Activated T-cell treated with anti-CD3 and anti-CD28 coated beads, Interleukin-2, amount 50 U/mL, for 1 hour (primary cell): ENCODE data around the gene KLF1.
"Not testable (repeated sequence)": the region's sequence is repeated elsewhere in the genome, so short reads cannot be mapped to it uniquely, and the experiment has no call there.

Experiments
- DNase-seq: peaks from one replicate; pipeline ENCODE4 v3.0.0-alpha.2; 2020

The KLF1 gene

DNA sequence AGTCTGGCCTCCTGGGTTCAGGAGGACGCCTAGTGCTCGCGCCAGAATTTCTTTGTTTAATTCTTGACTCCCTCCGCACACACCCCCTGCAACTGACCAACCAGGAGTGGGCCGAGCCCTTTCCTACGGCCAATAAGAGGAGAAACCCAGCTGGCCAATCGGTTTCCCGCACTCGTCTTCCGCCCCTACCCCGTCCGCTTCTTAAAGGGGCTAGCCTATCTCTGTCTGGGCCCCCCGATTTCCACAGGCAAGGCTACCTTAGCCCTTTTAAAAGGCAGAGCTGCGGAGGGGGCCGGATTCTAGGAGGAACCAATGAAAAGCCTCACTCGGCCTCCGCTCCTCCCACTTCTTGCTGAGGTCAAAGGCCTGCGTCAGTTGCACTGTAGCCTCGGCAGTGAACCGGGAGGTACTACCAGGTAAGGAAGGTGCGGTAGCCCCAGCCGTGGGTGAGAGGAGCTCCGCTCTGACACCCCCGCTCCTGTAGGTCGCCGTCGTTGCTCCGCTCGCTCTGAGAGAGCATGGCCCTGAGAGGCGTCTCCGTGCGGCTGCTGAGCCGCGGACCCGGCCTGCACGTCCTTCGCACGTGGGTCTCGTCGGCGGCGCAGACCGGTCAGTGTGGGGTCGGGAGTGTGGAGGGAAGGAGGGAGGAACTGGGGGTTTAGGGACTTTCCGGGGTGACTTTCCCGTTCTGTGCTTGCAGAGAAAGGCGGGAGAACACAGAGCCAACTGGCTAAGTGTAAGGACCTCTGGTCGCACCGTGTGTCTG lies 4.0 kb upstream of the KLF1 start, which contains the start of gene GCDH:
GCDH (plus strand) TSS at position 374 of the 766 bp plus-strand sequence; CDS start at position 519, 145 bp downstream.
- peak; percentile 93 for DNase-seq

DNA sequence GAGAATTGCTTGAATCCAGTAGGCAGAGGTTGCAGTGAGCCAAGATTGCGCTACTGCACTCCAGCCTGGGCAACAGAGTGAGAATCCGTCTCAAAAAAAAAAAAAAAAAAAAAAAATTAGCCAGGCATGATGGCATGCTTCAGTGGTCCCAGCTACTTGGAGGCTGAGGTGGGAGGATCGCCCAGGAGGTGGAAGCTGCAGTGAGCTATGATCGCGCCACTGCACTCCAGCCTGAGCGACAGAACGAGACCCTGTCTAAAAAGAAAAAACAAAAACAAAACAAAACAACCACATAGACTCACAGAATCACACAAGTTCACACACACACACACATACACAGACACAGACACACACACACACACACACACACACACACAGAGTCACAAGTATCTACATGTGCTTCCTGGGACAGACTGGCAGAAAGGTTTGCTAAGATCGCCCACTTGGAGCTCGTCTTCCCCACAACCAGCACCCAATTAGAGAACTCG lies 3.3 kb upstream of the KLF1 start:
- not testable (repeated sequence) for DNase-seq

DNA sequence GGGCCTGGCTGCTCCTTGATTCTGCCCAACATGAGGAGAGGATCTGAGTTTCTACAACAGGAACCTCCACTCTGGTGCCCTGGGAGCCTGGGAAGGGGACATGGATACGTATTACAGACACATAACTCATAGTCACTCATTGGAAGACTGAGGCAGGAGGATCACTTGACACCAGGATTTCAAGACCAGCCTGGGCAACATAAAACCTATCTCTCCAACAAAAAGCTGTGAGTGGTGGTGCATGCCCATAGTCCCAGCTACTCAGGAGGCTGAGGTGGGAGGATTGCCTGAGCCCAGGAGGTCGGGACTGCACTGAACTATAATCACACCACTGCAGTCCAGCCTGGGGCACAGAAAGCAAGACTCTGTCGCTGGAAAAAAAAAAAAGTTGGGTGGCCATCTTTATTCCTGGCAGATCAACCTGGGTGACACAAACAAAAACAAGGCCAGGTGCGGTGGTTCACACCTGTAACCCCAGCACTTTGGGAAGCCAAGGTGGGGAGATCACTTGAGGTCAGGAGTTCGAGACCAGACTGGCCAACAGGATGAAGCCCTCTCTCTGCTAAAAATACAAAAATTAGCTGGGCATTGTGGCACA lies 1.1 kb upstream of the KLF1 start:
- DNase-seq: no peak

DNA sequence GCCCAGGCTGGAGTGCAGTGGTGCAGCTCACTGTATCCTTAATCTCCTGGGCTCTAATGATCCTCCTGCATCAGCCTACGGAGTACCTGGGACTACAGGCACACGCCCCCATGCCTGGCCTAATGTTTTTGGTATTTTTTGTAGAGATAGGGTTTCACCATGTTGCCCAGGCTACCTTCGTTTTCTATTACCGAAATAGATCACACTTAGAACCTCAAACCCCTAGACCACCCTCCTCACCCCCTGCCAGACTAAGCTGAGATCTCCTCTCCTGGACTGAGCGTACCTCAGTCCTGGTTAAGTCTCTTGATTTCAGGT lies 391 bp downstream of the KLF1 start:
- no peak for DNase-seq

DNA sequence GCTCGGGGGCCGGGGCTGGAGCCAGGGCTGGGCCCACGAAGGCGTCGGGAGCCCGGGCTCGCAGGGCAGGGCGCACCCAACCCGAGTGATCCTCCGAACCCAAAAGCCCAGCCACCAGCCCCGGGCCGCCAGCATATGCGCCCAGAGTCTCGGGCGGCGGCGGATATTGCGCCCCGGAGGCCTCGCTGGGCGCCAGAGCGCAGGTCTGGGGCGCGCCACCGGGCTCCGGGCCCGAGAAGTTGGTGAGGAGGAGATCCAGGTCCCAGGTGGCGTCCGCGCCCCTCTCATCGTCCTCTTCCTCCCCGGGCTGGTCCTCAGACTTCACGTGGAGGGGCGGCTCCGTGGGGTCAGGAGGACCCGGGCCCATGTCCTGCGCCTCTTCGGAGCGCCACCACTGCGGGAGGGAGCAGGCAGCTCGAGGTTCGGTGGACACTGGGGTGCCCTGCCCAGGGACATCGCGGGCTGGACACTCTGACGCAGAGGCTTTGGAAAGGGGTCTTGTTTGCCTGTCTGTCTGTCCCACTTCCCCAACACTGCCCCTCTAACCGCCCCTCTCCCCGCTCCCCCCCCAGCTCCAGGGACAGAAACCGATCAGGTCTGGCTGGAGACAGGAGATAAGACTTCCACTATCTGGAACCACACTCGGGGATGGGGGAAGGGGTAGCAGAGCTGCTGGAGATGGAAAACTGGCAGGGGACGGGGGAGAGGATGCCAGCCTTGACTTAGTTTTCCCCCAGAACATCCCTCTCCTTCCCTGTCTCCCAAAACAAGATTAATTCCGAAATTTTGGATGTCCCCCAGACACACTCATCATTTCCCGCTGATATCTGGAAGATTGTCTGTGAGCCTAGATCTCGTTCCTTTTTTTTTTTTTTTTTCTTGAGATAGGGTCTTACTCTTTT lies 1.0 kb downstream of the KLF1 start:
- no peak for DNase-seq

DNA sequence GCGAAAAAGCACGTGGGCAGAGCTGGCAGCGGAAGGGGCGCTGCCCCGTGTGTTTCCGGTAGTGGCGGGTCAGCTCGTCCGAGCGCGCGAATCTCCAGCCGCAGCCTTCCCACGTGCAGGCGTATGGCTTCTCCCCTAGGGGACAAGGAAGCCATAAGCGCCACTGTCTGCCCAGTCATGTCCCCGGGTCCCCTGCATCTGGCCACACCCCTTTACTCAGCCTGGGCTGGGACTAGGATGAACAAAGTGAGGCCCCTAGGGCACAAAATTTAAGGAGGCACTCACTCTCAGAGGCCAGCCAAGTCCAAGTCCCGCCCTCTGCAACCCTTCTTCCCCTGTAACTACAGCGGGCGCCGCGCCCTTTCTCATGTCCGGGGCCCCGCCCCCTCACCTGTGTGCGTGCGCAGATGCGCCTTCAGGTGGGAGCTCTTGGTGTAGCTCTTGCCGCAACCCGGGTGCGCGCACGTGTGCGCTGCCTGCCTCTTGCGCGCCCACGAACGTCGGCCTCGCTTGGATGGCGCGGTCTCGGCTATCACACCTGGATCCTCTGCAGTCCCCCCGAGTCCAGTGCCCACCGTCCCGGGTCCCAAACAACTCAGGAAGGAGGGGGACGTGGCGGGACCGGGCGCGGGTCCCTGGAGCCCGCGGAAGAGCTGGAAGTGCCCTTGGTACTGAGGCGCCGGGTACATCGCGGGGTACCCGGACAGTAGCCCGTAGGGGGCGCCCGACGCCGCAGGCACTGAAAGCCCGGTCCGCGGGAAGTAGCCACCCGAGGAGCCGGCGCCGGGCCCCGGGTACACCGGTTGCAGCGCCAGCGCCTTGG lies 1.9 kb downstream of the KLF1 start:
- DNase-seq: peak; percentile 86

DNA sequence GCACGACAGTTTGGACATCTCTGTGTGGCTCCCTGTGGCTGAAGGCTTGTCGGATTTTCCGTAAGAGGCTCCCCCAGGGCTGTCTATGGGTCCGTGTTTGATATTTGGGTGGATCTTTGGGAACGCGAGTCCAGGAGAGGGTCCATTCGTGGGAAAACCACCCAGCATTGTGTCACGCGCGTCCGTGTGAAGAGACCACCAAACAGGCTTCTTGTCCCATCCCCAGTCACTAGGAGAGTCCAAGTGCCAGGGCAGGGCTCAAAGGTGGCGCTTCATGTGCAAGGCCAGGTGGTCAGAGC lies 2.4 kb downstream of the KLF1 start:
- no peak for DNase-seq

DNA sequence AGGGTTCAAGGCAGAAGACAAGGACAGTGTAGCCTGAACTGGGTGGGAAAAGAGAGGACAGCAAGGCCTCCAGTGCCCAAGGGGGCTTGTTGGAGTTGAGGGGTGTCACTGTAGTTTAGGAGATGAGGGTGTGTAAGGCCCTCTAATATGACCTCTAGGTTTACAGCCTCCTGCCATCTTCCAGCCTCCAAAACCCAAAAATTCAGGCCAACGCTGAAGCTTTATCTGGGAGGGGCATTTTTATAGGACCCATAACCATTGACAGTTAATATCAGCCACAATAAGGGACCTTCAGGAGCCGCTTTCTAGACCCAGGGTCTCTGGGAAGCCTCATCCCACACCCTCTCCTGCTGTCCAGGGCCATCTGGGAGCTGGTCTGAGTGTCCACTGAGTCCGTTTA lies 2.8 kb downstream of the KLF1 start:
- no peak for DNase-seq

DNA sequence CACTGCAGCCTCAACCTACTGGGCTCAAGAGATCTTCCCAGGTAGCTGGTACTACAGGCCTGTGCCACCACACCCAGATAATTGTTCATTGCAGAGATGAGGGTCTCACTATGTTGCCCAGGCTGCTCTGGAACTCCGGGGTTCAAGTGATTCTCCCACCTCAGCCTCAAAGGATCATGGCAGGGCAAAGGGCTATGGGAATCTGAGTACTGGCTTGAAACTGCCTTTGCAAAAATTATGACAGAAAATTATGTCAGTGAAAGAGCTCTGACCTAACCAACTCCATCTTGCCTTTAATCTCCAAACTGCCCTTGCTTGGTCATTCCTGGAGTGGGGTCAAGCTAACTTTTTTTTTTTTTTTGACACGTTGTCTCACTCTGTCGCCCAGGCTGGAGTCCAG lies 4.4 kb downstream of the KLF1 start:
- no peak for DNase-seq

DNA sequence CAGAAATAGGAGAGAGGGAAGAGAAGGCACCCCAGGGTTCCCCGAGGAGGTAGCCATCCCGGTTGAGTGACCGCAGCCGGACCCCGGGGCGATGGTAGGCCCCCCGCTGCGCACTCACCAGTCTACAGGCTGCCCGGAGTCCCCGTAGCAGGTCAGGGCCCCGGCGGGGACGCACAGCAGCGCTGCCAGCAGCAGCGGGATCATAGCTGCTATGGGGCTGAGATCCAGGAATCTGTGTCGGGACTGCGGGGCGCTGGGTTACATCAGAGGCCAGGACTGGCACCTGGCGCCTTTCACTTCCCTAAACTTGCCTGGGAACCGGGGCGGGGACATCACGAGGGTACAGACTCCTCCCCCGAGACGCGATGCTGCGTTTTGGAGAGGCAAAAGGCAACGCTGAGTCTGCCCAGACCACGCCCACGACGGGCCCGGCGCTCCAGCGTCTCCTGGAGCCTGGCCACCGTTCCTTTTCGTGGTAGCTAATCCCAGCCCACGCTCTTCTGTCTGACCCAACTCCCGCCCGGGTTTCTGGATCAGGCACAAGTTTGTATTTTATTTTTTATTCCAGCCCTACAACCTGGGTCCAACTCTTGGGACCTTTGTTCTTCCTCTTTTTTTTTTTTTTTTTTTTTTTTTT lies 5.7 kb downstream of the KLF1 start, which contains the start of gene DNASE2:
DNASE2 (minus strand) TSS at position 278 of the 637 bp plus-strand sequence; CDS start at position 204, 74 bp downstream.
- DNase-seq: peak; percentile 85

DNA sequence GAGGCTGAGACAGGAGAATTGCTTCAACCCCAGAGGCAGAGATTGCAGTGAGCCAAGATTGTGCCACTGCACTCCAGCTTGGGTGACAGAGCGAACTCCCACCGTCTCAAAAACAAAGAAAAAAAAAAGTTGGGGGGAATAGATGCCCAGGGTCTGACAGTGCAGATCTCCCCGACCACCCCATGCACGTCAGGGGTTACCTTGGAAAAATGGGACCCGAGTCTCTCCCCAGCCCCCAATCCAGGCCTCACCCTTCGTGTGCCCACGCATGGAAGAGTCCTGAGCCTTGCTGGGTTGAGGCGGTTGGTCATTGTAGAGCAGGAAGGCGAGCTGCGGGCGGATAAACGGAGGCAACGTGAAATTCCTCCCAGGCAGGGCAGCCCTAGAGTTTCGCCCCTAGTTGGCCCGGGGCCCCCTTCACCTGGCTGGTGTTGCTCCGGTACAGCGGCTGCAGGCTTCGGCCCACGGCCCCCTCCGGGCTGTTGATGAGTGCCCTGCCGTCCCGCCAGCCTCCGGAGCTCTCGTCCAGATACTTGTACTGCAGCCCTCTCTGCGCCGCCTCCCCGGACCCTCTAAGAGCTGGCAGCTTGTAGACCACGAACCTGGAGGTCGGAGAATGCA lies 6.3 kb downstream of the KLF1 start:
- DNase-seq: peak; percentile 39

DNA sequence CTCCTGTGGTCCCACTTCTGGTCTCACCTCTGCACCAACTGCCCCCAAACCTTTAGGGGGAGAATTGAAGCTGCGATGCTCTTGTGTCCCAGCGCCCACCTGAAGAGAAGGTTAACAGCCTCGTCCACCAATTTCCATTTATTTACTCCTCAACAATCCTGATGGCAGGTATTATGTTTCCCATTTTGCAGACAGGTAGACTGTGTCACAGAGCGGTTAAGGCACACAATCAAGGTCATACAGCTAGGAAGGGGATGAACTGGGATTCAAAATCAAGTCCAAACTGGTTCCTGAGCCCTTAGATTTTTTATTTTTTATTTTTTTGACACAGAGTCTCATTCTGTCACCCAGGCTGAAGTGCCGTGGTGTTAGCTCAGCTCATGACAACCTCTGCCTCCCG lies 11.9 kb downstream of the KLF1 start:
- no peak for DNase-seq

DNA sequence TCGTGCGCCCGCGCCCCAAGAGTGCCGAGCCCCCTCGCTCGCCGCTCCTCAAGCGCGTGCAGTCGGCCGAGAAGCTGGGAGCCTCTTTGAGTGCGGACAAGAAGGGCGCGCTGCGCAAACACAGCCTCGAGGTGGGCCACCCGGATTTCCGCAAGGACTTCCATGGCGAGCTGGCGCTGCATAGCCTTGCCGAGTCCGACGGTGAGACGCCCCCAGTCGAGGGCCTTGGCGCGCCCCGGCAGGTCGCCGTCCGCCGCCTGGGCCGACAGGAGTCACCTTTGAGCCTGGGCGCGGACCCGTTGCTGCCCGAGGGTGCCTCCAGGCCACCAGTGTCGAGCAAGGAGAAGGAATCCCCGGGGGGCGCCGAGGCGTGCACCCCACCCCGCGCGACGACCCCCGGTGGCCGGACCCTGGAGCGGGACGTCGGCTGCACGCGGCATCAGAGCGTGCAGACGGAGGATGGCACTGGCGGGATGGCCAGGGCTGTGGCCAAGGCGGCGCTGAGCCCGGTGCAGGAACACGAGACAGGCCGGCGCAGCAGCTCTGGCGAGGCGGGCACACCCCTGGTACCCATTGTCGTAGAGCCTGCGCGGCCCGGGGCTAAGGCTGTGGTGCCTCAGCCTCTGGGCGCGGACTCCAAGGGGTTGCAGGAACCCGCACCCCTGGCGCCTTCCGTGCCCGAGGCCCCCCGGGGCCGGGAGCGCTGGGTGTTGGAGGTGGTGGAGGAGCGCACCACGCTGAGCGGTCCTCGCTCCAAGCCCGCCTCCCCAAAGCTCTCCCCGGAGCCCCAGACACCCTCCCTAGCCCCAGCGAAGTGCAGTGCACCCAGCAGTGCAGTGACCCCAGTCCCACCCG lies 12.9 kb downstream of the KLF1 start:
- no peak for DNase-seq

DNA sequence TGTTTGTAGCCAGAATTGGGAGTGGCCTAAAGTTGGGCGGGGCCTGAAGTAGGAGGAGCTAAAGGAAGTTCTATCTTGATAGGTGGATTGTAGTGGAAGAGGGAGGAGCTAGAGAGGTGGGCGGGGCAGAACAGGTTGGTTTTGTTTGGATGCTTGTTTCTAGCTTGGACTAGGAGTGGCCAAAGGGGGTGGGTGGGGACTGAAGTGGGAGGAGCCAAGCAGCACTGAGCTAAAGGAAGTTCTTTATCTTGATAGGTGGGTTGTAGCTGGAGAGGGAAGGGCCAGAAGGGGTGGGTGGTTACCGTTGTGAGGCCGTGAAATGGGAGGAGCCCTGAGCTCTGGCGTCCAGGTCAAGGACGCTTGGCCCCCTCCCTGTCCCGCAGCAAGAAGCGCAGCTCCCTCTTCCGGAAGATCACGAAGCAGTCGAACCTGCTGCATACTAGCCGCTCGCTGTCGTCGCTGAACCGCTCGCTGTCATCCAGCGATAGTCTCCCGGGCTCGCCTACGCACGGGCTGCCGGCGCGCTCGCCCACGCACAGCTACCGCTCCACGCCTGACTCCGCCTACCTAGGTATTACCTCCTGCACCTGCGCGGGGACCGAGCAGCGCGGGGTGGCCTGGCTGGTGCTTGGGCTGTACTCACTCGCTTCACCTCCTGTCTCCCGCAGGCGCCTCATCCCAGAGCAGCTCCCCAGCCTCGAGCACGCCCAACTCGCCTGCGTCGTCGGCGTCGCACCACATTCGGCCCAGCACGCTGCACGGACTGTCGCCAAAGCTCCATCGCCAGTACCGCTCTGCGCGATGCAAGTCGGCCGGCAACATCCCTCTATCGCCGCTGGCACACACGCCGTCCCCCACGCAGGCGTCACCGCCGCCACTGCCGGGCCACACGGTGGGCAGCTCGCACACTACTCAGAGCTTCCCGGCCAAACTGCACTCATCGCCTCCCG lies 13.8 kb downstream of the KLF1 start:
- DNase-seq: peak; percentile 68

DNA sequence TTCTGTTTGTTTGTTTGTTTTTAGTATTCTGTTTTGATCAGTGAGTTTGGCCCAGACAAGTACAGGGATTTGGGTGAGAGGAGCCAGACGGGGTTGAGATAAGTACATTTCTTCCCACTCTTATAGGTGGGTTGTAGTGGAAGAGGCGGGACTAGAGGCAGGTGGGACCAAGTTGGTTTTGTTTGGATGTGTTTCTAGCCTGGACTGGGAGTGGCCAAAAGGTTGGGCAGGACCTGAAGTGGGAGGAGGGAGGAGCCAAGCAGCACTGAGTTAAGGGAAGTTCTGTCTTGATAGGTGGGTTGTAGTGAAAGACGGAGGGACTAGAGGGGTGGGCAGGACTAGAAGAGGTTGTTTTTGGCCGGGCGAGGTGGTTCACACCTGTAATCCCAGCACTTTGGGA lies 14.7 kb downstream of the KLF1 start:
- no peak for DNase-seq

DNA sequence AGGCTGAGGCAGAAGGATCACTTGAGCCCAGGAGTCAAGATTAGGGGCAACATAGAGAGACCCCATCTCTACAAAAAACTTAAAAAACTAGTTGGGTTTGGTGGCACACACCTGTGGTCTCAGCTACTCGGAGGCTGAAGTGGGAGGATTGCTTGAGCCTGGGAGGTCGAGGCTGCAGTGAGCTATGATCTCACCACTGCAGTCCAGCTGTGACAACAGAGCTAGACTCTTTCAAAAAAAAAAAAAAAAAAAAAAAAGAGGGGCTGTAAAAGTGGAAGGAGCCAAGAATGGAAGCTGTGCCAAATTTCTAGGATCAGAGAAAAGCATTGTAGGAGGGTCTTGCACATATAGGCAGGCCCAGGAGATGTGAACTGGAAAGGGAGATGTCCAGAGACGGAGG lies 15.3 kb downstream of the KLF1 start:
- DNase-seq: no peak

DNA sequence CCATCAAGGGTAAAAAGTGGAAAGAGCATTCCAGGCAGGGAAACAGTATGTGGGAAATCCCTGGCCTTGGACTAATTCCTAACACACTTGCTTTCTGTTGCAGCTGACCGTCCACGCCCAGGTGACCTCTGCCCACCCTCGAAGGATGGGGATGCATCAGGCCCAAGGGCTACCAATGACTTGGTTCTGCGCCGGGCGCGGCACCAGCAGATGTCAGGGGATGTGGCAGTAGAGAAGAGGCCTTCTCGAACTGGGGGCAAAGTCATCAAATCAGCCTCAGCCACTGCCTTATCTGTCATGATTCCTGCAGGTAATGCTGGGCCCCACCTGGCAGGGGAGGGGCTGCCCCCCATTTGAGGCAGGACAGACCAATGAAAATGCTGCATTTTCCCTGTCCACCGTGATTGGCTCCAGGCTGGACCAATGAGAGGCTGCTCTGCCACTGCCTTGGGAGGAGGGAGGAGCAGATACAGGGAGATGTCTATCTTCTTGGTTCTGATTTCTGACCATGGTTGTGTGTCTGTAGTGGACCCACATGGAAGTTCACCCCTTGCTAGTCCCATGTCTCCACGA lies 18.4 kb downstream of the KLF1 start:
- DNase-seq: no peak

DNA sequence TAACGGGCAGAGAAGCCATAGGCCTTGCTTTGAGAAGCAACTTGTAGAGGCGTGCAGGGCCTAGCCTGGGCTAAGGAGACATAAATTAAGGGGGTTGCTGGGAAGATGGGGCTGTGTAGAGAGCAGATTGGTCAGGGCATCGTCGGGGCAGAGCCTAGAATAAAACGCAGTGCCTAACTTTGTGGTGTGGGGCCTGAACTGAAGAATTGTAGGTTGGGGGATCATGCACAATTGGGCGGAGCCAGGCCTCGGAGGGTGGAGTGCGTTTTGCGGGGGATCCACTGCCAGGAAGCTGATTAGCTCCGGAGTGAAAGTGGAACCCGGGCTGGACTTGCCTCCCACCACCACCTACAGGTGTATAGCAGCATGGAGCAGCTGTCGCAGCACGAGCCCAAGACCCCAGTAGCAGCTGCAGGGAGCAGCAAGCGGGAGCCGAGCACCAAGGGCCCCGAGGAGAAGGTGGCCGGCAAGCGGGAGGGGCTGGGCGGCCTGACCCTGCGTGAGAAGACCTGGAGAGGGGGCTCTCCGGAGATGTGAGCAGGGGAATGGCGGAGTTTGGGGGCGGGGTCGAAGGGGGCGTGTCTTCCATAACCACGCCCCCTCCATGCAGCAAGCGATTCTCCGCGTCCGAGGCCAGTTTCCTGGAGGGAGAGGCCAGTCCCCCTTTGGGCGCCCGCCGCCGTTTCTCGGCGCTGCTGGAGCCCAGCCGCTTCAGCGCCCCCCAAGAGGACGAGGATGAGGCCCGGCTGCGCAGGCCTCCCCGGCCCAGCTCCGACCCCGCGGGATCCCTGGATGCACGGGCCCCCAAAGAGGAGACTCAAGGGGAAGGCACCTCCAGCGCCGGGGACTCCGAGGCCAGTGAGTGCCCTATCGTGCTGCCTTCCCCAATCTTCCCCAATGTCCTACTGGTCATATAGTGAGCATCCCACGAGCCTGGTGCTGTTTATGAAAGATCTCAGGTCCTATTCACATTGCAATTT lies 19.6 kb downstream of the KLF1 start:
- peak; percentile 73 for DNase-seq
